ENCODE results near the gene TMEM217.

- TF ChIP-seq, protein P1, sequence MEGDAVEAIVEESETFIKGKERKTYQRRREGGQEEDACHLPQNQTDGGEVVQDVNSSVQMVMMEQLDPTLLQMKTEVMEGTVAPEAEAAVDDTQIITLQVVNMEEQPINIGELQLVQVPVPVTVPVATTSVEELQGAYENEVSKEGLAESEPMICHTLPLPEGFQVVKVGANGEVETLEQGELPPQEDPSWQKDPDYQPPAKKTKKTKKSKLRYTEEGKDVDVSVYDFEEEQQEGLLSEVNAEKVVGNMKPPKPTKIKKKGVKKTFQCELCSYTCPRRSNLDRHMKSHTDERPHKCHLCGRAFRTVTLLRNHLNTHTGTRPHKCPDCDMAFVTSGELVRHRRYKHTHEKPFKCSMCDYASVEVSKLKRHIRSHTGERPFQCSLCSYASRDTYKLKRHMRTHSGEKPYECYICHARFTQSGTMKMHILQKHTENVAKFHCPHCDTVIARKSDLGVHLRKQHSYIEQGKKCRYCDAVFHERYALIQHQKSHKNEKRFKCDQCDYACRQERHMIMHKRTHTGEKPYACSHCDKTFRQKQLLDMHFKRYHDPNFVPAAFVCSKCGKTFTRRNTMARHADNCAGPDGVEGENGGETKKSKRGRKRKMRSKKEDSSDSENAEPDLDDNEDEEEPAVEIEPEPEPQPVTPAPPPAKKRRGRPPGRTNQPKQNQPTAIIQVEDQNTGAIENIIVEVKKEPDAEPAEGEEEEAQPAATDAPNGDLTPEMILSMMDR (IDR thresholded peaks at IDR 0.05), result no peak
- no peak for TF ChIP-seq POLR2A (IDR thresholded peaks at IDR 0.05)
These were observed 26.8 kb upstream of the TMEM217 start for GRCh38 chr6:37284781-37285180.

All from esophagus squamous epithelium (tissue), 4 donors.